ENCODE measurements around the gene TCHP.

TCHP gene

GRCh38 chr12:109961201-109961600, 61.1 kb downstream of the TCHP start:
- Histone ChIP-seq H3F3A (ENCODE audit: insufficient read depth) (no peaks in the 10 kb centered on the region), H2AFZ (ENCODE audit: low read depth, low read length, severe bottlenecking) (no peak overlapping the region), H3K79me2 (ENCODE audit: insufficient read depth, low read length) (no peaks in the 10 kb centered on the region), H3K36me3 (ENCODE audit: low read length) (peaks cover 42% of the 10 kb centered on the region), H3K4me3 (ENCODE audit: insufficient read depth, low read length, poor library complexity, severe bottlenecking) (no peak overlapping the region), H4K20me1 (ENCODE audit: low read depth, low read length) (no peaks in the 10 kb centered on the region), H3K9ac (ENCODE audit: low read length) (no peak overlapping the region), H3K9me3 (ENCODE audit: insufficient read depth, low read length) (no peaks in the 10 kb centered on the region), H3K9me2 (replicated peaks; ENCODE audit: insufficient read depth, low read length) (no peaks in the 10 kb centered on the region), H3K4me2 (ENCODE audit: low read depth, low read length, poor library complexity, severe bottlenecking) (no peak overlapping the region), H3K27me3 (ENCODE audit: low read length) (no peaks in the 10 kb centered on the region), H3K27ac (ENCODE audit: low read depth, low read length) (no peak overlapping the region)
- no peak for TF ChIP-seq EZH2phosphoT487 (conservative IDR thresholded peaks at IDR 0.05; ENCODE audit: low read length)

GRCh38 chr12:109961612-109962011, 61.5 kb downstream of the TCHP start:
- no peak overlapping the region for H2AFZ ChIP-seq (ENCODE audit: low read depth, low read length, severe bottlenecking)
- no peaks in the 10 kb centered on the region for H3K79me2 ChIP-seq (ENCODE audit: insufficient read depth, low read length)
- H4K20me1 ChIP-seq (ENCODE audit: low read depth, low read length) = no peaks in the 10 kb centered on the region
- no peak overlapping the region for H3K27ac ChIP-seq (ENCODE audit: low read depth, low read length)
- 0 out of 2 replicates have a peak, but pooled peaks cover 3% of the 10 kb centered on the region for H3F3A ChIP-seq (ENCODE audit: insufficient read depth)
- no peaks in the 10 kb centered on the region for H3K9me2 ChIP-seq (replicated peaks; ENCODE audit: insufficient read depth, low read length)
- no peak overlapping the region for H3K9ac ChIP-seq (ENCODE audit: low read length)
- no peaks in the 10 kb centered on the region for H3K27me3 ChIP-seq (ENCODE audit: low read length)
- no peak for TF ChIP-seq EZH2phosphoT487 (conservative IDR thresholded peaks at IDR 0.05; ENCODE audit: low read length)
- H3K36me3 ChIP-seq (ENCODE audit: low read length) = peaks cover 45% of the 10 kb centered on the region
- no peak overlapping the region for H3K4me2 ChIP-seq (ENCODE audit: low read depth, low read length, poor library complexity, severe bottlenecking)
- H3K9me3 ChIP-seq (ENCODE audit: insufficient read depth, low read length) = no peaks in the 10 kb centered on the region
- H3K4me3 ChIP-seq (ENCODE audit: insufficient read depth, low read length, poor library complexity, severe bottlenecking) = no peak overlapping the region

- no peak overlapping the region for H2AFZ ChIP-seq (ENCODE audit: low read depth, low read length, severe bottlenecking)
- no peak for TF ChIP-seq CTCF (IDR thresholded peaks at IDR 0.05; ENCODE audit: insufficient read depth, low read length, poor library complexity, severe bottlenecking)
- TF ChIP-seq EZH2phosphoT487 (conservative IDR thresholded peaks at IDR 0.05; ENCODE audit: low read length) = no peak
- no peak overlapping the region for H3K9ac ChIP-seq (ENCODE audit: low read length)
- H3F3A ChIP-seq (ENCODE audit: insufficient read depth) = 0 out of 2 replicates have a peak, but pooled peaks cover 6% of the 10 kb centered on the region
- H4K20me1 ChIP-seq (ENCODE audit: low read depth, low read length) = no peaks in the 10 kb centered on the region
- H3K27me3 ChIP-seq (ENCODE audit: low read length) = no peaks in the 10 kb centered on the region
- H3K9me2 ChIP-seq (replicated peaks; ENCODE audit: insufficient read depth, low read length) = no peaks in the 10 kb centered on the region
- no peak overlapping the region for H3K4me3 ChIP-seq (ENCODE audit: insufficient read depth, low read length, poor library complexity, severe bottlenecking)
- H3K79me2 ChIP-seq (ENCODE audit: insufficient read depth, low read length) = no peaks in the 10 kb centered on the region
- H3K9me3 ChIP-seq (ENCODE audit: insufficient read depth, low read length) = no peaks in the 10 kb centered on the region
- H3K4me2 ChIP-seq (ENCODE audit: low read depth, low read length, poor library complexity, severe bottlenecking) = no peak overlapping the region
- H3K36me3 ChIP-seq (ENCODE audit: low read length) = peaks cover 53% of the 10 kb centered on the region
- no peak overlapping the region for H3K27ac ChIP-seq (ENCODE audit: low read depth, low read length)
These were observed 62.3 kb downstream of the TCHP start for GRCh38 chr12:109962398-109962797.

GRCh38 chr12:109963330-109963729, 63.3 kb downstream of the TCHP start:
- Histone ChIP-seq H3K27ac (ENCODE audit: low read depth, low read length) (no peak overlapping the region), H3K9ac (ENCODE audit: low read length) (no peak overlapping the region), H3K79me2 (ENCODE audit: insufficient read depth, low read length) (no peaks in the 10 kb centered on the region), H3K36me3 (ENCODE audit: low read length) (peaks cover 57% of the 10 kb centered on the region), H2AFZ (ENCODE audit: low read depth, low read length, severe bottlenecking) (no peak overlapping the region), H4K20me1 (ENCODE audit: low read depth, low read length) (no peaks in the 10 kb centered on the region), H3K4me3 (ENCODE audit: insufficient read depth, low read length, poor library complexity, severe bottlenecking) (no peak overlapping the region), H3K27me3 (ENCODE audit: low read length) (no peaks in the 10 kb centered on the region), H3K9me2 (replicated peaks; ENCODE audit: insufficient read depth, low read length) (no peaks in the 10 kb centered on the region), H3K9me3 (ENCODE audit: insufficient read depth, low read length) (no peaks in the 10 kb centered on the region), H3F3A (ENCODE audit: insufficient read depth) (0 out of 2 replicates have a peak, but pooled peaks cover 6% of the 10 kb centered on the region), H3K4me2 (ENCODE audit: low read depth, low read length, poor library complexity, severe bottlenecking) (no peak overlapping the region)
- no peak for TF ChIP-seq EZH2phosphoT487 (conservative IDR thresholded peaks at IDR 0.05; ENCODE audit: low read length)
- no peak for TF ChIP-seq CTCF (IDR thresholded peaks at IDR 0.05; ENCODE audit: insufficient read depth, low read length, poor library complexity, severe bottlenecking)
